ENCODE measurements around the gene NUAK1.

Gene NUAK1

DNA sequence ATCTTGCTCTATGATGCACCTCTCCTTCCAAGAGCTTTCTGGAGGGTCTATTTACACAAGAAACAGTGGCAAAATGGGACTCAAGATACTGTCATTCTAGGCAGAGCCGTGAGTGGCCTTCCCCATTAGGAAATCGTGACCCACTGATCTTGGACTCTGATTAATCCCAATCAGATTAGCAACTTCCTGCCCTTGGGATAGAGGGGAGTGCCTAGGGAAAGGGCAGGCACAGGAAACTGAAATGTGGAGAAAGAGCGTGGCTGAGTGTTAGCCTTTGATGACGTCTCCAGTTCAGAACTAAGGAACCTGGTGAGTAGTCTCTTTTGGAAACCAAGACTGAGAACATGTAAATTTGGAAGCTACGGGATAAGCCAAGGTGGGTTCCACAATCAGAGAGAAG, 76.1 kb downstream of the NUAK1 start:
- DNase-seq = no peak

DNA sequence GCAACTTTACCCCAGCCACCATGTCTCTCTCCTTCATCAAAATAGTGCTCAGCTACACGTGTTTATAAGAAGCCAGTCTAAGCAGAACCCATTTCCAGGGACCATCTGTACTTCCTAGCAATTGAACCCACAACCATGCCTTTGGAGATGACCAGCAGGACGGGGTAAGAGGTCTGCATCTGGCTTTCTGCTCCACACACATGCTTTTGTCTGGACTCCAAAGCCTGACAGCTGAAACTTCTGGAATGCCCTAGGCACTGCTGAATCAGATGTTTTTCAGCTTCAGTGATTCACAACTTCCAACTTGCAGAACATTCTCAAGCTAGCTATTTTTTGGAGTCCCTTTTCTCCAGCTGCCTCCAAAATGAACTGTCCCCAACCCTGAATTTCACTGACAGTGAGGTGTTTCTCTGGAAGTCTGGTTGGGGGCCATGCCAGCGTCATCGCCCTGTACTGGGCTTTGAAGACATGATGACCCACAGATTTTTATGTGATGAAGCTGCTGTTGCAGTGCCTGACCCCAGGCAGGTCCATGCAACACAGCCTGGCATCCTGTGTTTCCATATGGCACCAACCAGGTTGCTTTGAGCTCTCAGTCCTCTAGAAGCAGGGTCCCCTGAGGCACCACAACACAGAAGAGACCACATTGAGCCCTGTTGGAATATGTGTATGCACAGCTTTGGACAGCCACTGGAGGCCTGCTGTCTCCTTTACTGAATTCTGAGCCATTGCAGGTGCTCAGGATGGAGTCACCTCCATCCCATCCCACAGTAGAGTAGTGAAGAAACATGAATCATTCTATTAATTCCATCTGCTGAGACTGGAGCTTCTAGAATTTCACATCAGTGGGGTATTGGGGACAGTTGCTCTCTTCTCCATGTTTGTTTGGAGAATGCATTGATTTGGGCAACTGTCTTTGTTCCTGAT, 80.2 kb downstream of the NUAK1 start:
- peak; percentile 65 for DNase-seq

DNA sequence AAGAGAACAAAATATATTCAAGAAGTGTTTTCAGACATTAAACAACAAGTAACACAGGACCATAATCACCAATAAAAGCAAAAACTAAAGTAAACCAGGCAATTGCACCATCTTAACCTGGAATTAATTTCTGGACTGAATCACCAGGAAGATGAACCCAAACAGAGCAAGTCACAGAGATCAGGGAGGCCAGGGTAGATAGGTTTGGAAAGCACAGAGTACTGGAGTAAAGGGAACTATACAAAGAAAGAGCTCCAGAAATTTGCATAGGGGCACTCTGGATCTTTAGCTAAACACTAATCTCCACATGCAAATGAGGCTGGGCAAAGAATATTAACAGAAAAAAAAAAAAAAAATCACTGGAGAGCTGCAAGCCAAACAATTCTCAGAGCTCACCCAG, 84.7 kb downstream of the NUAK1 start:
- no peak for DNase-seq

GRCh38 chr12:106051853-106052531, 86.8 kb downstream of the NUAK1 start:
- peak; percentile 82 for DNase-seq

DNA sequence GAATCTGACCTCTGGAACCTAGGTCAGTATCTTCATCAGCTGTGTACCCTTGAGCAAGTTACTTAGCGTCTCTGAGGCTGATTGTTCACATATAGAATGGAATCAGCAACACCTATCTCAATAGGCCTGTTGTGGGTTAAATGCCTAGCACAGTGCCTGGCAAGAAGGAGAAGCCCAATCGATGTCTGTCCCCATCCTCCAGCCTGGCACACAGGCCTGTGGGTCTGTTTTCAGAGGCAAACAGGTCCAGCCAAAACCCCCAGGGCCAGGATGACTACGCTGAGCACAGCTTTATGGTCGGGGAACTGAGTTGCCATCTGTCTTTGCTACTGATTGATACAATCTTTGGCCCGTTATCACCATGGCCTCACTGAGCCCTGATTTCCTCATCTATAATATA, 89.2 kb downstream of the NUAK1 start:
- DNase-seq = no peak

GRCh38 chr12:106049105-106049504, 89.6 kb downstream of the NUAK1 start:
- peak; percentile 37 for DNase-seq

- DNase-seq = no peak
These were observed 90.1 kb downstream of the NUAK1 start for GRCh38 chr12:106048676-106049075.

DNA sequence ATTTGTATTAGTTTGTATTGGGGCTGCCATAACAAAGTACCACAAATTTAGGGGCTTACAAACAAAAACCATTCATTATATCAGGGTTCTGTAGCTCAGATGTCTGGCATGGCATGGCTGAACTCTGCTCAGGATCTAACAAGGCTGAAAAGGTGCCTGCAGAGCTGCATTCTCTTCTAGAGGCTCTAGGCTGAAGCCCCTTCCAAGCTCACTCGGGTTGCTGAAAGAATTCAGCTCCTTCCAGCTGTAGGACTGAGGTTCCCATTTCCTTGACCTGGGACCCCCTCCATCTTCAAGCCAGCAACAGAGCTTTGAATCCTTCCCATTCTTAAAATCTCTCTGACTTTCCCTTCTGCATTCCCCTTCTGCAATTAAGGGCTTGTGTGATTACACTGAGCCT, 90.7 kb downstream of the NUAK1 start:
- DNase-seq = no peak

DNA sequence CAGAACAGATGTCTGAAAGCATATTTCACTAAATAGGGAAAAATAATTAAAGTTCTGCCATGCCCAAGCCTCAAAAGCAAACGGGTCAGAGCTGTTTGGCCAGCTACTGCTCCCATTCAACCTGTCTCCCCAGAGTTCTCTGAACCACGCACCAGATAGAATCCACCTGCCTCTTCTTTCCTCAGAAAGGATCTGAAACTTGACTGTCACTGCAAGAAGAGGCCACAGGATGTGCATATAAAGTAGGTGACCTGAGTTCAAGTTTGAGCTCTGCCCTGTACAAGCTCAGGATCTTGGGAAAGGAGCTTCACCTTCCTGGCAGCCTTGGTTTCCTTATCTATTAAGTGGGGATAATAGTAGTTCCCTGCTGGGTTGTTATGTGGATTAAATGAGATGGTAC, 91.8 kb downstream of the NUAK1 start:
- no peak for DNase-seq

DNA sequence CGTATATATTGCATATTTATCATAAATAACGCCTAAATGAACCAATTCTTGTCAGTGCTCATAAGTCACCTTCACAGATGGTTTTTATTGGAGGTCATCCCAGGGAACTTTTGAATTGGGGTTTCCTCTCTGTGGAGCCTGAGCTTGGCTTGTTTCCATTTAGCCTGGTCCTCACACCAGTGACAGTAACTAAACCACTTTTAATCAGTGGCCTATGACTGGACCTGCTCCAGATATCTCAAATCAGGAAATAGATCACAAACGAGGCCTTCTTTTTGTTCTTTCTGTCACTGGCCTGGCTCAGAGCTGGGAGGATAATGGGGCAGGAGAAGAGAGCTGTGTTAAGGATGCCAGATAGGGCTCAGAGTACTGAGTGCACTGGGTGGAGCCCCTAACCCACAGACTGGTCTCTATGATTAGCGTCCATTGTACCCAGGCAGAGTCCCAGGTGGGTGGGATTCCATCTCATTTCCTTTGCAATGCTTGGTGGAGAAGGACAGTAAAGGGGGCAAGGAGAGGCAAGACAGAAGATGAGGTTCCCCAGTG, 92.4 kb downstream of the NUAK1 start:
- DNase-seq = no peak

DNA sequence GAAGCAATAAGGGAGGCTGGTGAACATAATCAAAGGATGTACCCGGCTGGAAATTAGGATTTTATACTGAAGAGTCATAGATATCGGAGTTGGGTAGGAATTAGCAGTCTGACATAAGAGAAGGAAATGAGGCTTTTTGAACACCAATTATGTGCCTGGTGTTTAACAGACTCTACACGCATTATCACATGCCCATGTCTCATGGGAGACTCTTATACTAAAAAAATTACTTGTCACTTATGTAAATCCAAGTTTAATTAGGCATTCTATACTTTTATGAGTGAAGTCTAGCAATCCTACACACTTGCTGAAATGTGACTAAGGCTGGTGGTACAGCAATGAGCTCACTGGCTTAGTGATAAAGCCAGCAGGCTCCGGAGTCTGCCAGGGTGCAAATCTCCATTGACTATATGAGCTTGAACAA, 93.5 kb downstream of the NUAK1 start:
- DNase-seq = no peak

- DNase-seq = peak; percentile 66
These were observed 94.0 kb downstream of the NUAK1 start for GRCh38 chr12:106044773-106045172.

- no peak for DNase-seq
These were observed 96.7 kb downstream of the NUAK1 start for GRCh38 chr12:106042037-106042436.

DNA sequence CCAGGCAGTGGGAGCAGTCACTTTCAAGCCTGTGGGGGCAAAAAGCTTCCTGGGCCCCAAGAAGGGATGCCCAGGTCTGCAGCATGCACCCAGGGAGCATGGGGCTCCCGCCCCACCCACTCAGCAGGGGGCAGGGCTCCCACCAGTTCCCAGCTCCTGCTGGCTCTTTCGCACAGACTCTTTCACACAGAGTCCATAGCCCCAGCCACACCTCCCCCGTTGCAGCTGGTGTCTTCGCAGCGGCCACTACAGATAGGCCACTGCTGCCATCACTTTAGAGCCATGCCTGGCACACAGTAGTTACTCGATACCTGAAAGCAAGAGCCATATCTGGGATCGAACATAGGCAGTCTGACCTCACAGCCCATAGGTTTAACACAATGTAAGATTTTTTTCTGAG, 98.2 kb downstream of the NUAK1 start:
- DNase-seq = no peak

DNA sequence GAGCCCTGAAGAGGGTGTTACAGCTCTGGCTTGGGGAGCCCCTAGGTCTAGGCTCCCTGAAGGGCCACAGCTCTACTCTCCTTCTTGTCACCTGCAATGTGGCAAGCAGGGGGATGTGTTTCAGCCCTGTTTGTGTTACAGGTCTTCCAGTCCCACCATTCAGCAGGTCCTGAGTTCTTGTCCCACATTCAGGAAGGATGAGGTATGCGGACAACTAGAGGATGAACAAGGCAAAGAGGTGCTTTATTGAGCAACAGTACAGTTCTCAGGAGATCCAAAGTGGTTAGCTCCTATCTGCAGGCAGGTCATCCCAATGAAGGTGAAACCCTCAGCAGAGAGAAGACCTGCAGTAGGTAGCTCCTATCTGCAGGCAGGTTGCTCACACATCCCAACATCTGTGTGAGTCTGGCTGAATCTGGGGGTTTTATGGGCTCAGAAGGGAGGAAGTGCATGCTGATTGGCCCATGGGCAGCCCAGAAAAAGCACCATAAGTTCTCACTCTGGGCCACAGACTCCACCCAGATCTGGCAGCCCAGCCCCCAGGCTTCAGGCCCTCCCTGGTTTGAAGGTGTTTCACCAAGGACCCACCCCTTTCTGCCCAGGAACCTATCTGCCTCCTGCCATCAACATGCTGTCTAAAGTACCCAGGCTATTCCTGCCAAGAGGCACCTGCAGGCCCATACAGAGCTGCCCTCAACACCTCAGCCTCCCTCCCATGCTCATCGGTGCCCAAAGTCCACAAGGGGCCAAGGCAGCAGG, 98.9 kb downstream of the NUAK1 start:
- no peak for DNase-seq

- DNase-seq = no peak
These were observed 99.5 kb downstream of the NUAK1 start for GRCh38 chr12:106039242-106039641.

DNA sequence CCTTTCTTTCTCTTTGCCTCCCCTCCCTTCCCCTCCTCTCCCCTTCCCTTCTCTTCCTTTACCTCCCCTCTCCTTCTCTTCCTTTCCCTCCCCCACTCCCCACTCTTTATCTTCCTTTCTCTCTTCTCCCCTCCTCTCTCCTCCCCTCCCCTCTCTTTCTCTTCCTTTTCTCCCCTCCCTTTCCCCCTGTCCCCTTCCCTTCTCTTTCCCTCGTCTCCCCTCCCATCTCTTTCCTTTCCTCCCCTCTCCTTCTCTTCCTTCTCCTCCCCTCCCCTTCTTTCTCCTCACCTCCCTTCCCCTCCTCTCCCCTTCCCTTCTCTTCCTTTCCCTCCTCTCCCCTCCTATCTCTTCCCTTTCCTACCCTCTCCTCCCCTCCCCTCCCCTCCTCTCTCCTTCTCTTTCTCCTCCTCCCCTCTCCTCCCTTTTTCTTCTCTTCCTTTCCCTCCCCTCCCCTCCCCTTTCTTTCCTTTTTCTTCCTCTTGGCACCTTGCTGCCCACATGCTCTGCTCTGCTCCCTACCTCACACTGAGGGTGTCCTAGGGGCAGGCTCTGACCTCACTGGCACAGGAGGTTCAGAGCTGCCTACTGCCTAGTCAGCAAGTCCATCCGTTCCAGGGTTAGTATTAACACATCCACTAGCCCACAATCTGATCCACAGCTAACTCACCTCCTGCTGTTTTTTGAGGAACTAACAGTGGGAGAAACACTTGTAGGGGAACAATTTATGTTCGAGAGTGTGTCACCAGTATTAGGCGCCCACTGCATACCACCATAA, 101.0 kb downstream of the NUAK1 start:
- no peak for DNase-seq

DNA sequence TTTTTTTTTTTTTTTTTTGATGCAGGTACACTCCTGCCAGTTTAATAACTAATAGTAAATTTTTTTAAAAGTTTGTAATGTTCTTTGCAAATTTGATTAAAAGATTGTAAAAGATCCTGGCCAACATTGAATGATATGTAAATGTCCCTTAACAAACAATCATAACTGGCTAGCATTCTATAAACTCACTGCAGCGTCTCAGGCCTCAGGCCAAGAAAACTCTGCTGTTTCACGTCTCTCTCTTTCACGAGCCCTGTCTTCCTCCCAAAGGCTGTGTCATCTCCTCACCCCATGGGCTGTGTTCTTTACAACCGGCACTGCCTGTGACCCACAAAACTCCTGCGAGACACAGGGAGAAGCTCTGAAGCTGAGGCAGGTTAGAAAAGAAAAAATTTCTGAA, 103.3 kb downstream of the NUAK1 start:
- no peak for DNase-seq

DNA sequence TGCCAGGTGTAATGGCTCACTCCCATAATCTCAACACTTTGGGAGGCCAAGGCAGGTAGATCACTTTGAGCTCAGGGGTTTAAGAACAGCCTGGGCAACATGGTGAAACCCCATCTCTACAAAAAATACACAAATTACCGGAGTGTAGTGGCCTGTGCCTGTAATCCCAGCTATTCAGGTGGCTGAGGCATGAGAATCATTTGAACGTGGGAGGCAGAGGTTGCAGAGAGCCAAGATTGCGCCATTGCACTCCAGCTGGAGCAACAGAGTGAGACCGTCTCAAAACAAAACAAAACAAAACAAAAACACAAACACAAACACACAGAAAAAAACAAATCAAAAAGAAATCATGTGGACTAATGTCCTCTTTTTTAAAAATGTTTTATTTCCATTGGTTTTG, 104.4 kb downstream of the NUAK1 start:
- no peak for DNase-seq

- no peak for DNase-seq
These were observed 105.5 kb downstream of the NUAK1 start for GRCh38 chr12:106033161-106033675.

- peak; percentile 64 for DNase-seq
These were observed 106.2 kb downstream of the NUAK1 start for GRCh38 chr12:106032623-106032925.
